Endothelial cell of umbilical vein (primary cell): ENCODE results near the gene ZG16. TPM values are rescaled to one million over a fixed set of nuclear protein-coding genes. Genes with fewer than 3 reads are reported as not detected.

ENCODE experiments used
- BruUV-seq: library from RNA; stranded (reverse); fragments of 400-500 nt; replicated peaks from 2 replicates; lab custom pipeline; 2021; lab: Mats Ljungman, UMichigan
- CTCF ChIA-PET: fragments of 300-600, 350-600 bp; sonication (Branson Sonifier 250); formaldehyde crosslinking; loops from one replicate; lab custom pipeline; 2021; ENCODE audit warnings: antibody characterized with exemption, inconsistent platforms; lab: Charles Lee
- POLR2A ChIA-PET: fragments of 300-600, 350-600 bp; sonication (Branson Sonifier 250); formaldehyde crosslinking; loops from one replicate; lab custom pipeline; 2021; ENCODE audit warnings: antibody characterized with exemption, inconsistent platforms; lab: Charles Lee
- DNase-seq: peaks from one replicate; pipeline ENCODE4 v3.0.0-alpha.2; 2011; ENCODE audit warnings: low read depth, low spot score
- FAIRE-seq: peaks from 2 replicates; lab custom pipeline; 2011; peaks lifted over from hg19 to GRCh38; lab: Jason Lieb, UNC
- H2AFZ ChIP-seq: 2 replicates; pipeline ENCODE4 v1.6.0; 2012; ENCODE audit warnings: low read depth, low read length, control low read depth, inconsistent platforms
- H3K27ac ChIP-seq: 2 replicates; pipeline ENCODE4 v1.5.1; 2011; ENCODE audit warnings: low read depth, mild to moderate bottlenecking, control low read depth, low read length, moderate library complexity; ENCODE audit not compliant: insufficient read depth
- H3K27me3 ChIP-seq, 2 experiments: 2 replicates each; pipeline versions ENCODE4 v1.6.0 to v1.6.1; 2011; ENCODE audit warnings: low read length in 2 of 2, mixed read lengths in 1 of 2; ENCODE audit not compliant: control insufficient read depth in 2 of 2, insufficient read depth in 2 of 2
- H3K36me3 ChIP-seq, 2 experiments: 2 replicates in 1 of 2; 3 replicates in 1 of 2; pipeline ENCODE4 v1.5.1; 2011; ENCODE audit warnings: low read length in 2 of 2, mild to moderate bottlenecking in 1 of 2, moderate library complexity in 1 of 2; ENCODE audit not compliant: control insufficient read depth in 2 of 2, insufficient read depth in 2 of 2; ENCODE audit errors: extremely low read depth in 1 of 2
- H3K4me1 ChIP-seq: 3 replicates; pipeline ENCODE4 v1.5.1; 2011; ENCODE audit warnings: mild to moderate bottlenecking, low read length; ENCODE audit not compliant: control insufficient read depth, insufficient read depth; ENCODE audit errors: extremely low read depth
- H3K4me2 ChIP-seq: 2 replicates; pipeline ENCODE4 v1.6.1; 2011; ENCODE audit warnings: low read length, control low read depth, mixed read lengths; ENCODE audit not compliant: insufficient read depth
- H3K4me3 ChIP-seq, 3 experiments: fragments of 200-600 bp in 1 of 3; sonication (generic), shearing (Covaris generic) in 1 of 3; replicated peaks in 1 of 3; 2 replicates each; pipeline ENCODE4 v1.5.1; 2011 to 2016; ENCODE audit warnings: control low read depth in 3 of 3, low read length in 3 of 3, mild to moderate bottlenecking in 2 of 3, inconsistent platforms in 1 of 3, low read depth in 1 of 3, moderate library complexity in 1 of 3; ENCODE audit not compliant: insufficient read depth in 1 of 3
- H3K79me2 ChIP-seq: 2 replicates; pipeline ENCODE4 v1.6.0; 2012; ENCODE audit warnings: low read length, inconsistent platforms; ENCODE audit not compliant: control insufficient read depth, insufficient read depth
- H3K9ac ChIP-seq: replicated peaks from 2 replicates; pipeline ENCODE3; 2011; ENCODE audit warnings: low read length, control low read depth; ENCODE audit not compliant: insufficient read depth; ENCODE audit errors: extremely low read depth
- H3K9me1 ChIP-seq: replicated peaks from 3 replicates; pipeline ENCODE4 v1.6.0; 2011; ENCODE audit warnings: mild to moderate bottlenecking, low read length; ENCODE audit not compliant: control insufficient read depth, insufficient read depth; ENCODE audit errors: extremely low read depth
- H3K9me3 ChIP-seq: replicated peaks from 2 replicates; pipeline ENCODE4 v1.5.1; 2012; ENCODE audit warnings: low read length, inconsistent platforms; ENCODE audit not compliant: control insufficient read depth, insufficient read depth
- H4K20me1 ChIP-seq: replicated peaks from 2 replicates; pipeline ENCODE3; 2011; ENCODE audit warnings: mild to moderate bottlenecking, low read length; ENCODE audit not compliant: control insufficient read depth, insufficient read depth; ENCODE audit errors: extremely low read depth
- EZH2 ChIP-seq: IDR thresholded peaks from 2 replicates; pipeline ENCODE4 v1.6.1; 2012; ENCODE audit warnings: borderline replicate concordance, low read depth, mild to moderate bottlenecking, moderate library complexity, low read length, inconsistent platforms; ENCODE audit not compliant: severe bottlenecking
- FOS ChIP-seq: IDR thresholded peaks from 2 replicates; pipeline ENCODE4 v1.6.1; 2011; ENCODE audit warnings: mild to moderate bottlenecking, low read length, moderate library complexity, borderline replicate concordance; ENCODE audit not compliant: insufficient read depth
- GATA2 ChIP-seq: IDR thresholded peaks from 2 replicates; pipeline ENCODE4 v1.7.0; 2011; ENCODE audit warnings: low read depth, mild to moderate bottlenecking, moderate library complexity, mixed read lengths, low read length; ENCODE audit not compliant: insufficient read length, insufficient read depth
- JUN ChIP-seq: IDR thresholded peaks from 2 replicates; pipeline ENCODE4 v1.6.1; 2011; ENCODE audit warnings: borderline replicate concordance, low read depth; ENCODE audit not compliant: insufficient read length, insufficient read depth
- MYC ChIP-seq: IDR thresholded peaks from one replicate; pipeline ENCODE4 v1.6.1; 2011; ENCODE audit warnings: mild to moderate bottlenecking, low read depth, low read length
- POLR2A ChIP-seq: IDR thresholded peaks from 2 replicates; pipeline ENCODE4 v1.6.1; 2012; ENCODE audit warnings: low read depth, mild to moderate bottlenecking, control low read depth, low read length
- POLR2AphosphoS5 ChIP-seq: IDR thresholded peaks from 2 replicates; pipeline ENCODE4 v1.6.1; 2012; ENCODE audit warnings: low read depth, mild to moderate bottlenecking, control low read depth, low read length, moderate library complexity; ENCODE audit not compliant: insufficient read depth
- dilution Hi-C: fragments of 300-500 bp; cut with MboI; formaldehyde crosslinking; loops from one replicate; pipeline ENCODE4 v1.15.0; 2019; ENCODE audit warnings: low sequenced_read_pairs; ENCODE audit not compliant: extremely low pct_ligation_motif_present
- intact Hi-C: fragments of 100-400 bp; cut with micrococcal nuclease; formaldehyde crosslinking; loops from one replicate; pipeline ENCODE4 v1.10.0; 2022
- polyA plus RNA-seq, 4 experiments: library from polyadenylated mRNA; depleted of rRNA in 3 of 4; stranded (reverse) in 3 of 4; unstranded in 1 of 4; fragments of >200 nt; gene quantifications; 2 replicates each; pipeline versions ENCODE4 v1.2.1 to v1.2.3, GENCODE V29; 2011 to 2012; ENCODE audit warnings: missing spikeins in 1 of 4
- total RNA-seq: library from RNA; stranded (reverse); gene quantifications from 2 replicates; pipeline ENCODE4 v1.2.3, GENCODE V29; 2021
- TF ChIP-seq, protein P1 (sequence below): IDR thresholded peaks from 2 replicates; pipeline ENCODE4 v1.6.1; 2011; ENCODE audit not compliant: insufficient read depth, insufficient read length
- TF ChIP-seq, protein P2 (sequence below), 2 donors: IDR thresholded peaks; 1 replicate in 1 of 2; 2 replicates in 1 of 2; pipeline ENCODE4 v1.5.1; 2011; ENCODE audit warnings: low read length in 2 of 2, mild to moderate bottlenecking in 2 of 2, moderate library complexity in 2 of 2, control low read depth in 1 of 2, inconsistent platforms in 1 of 2, low read depth in 1 of 2; ENCODE audit not compliant: insufficient read depth in 1 of 2; ENCODE audit errors: extremely low read depth in 1 of 2

ZG16 gene
- total and polyA plus RNA-seq, 2 donors (not counting 3 experiments of a cell fraction or from before 2014, with no cell fraction given) = not detected

GRCh38 chr16:29790183-29790948 is 12.3 kb downstream of the ZG16 start, which contains the start of gene KIF22:
KIF22 (plus strand) TSS chr16:29790751; CDS start chr16:29790760, 9 bp downstream.
- BruUV-seq = no TSS peak
- H3K9ac ChIP-seq = peak within 1 kb of the TSS; percentile 77
- H3K9me1 ChIP-seq = no peaks in the 10 kb centered on the region
- peak within 1 kb of the TSS; percentile 13 for H3K27ac ChIP-seq
- H3K4me1 ChIP-seq = peaks cover 23% of the 10 kb centered on the region
- CTCF ChIA-PET = interaction anchor here (0.7 to 6.3 kb wide), 16 partner anchors 11 to 98 kb away, joined by 3 to 34 read pairs (median 4); partner anchors contain the start of genes CDIPT and PAGR1
- dilution Hi-C loops (no loop called here), intact Hi-C loops (loop anchor here (1.0 to 5.0 kb wide), 5 partner anchors 15 to 187 kb away; partner anchors contain the start of genes CDIPT and PAGR1)
- peak within 1 kb of the TSS; percentile 80 to 93 (median 88) for H3K4me3 ChIP-seq
- no peaks in the 10 kb centered on the region for H3K36me3 ChIP-seq
- no peaks in the 10 kb centered on the region for H3K9me3 ChIP-seq
- H2AFZ ChIP-seq = peak within 1 kb of the TSS; percentile 98
- DNase-seq (peak; percentile 99), FAIRE-seq (peak; percentile 99)
- H3K79me2 ChIP-seq = peaks cover 48% of the 10 kb centered on the region
- H3K27me3 ChIP-seq = no peaks in the 10 kb centered on the region
- H4K20me1 ChIP-seq = no peaks in the 10 kb centered on the region
- POLR2A ChIA-PET = interaction anchor here (1.0 to 1.2 kb wide), 3 partner anchors 14 to 183 kb away, joined by 3 to 9 read pairs (median 3); partner anchors contain the start of gene TAOK2
- H3K4me2 ChIP-seq = peak within 1 kb of the TSS; percentile 87
- no peak for TF ChIP-seq EZH2
- TF ChIP-seq MYC = peak; percentile 7
- TF ChIP-seq, protein P1, sequence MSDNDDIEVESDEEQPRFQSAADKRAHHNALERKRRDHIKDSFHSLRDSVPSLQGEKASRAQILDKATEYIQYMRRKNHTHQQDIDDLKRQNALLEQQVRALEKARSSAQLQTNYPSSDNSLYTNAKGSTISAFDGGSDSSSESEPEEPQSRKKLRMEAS = no peak
- no peak for TF ChIP-seq FOS
- no peak for TF ChIP-seq GATA2
- peak; percentile 70 for TF ChIP-seq POLR2A
- TF ChIP-seq, protein P2, sequence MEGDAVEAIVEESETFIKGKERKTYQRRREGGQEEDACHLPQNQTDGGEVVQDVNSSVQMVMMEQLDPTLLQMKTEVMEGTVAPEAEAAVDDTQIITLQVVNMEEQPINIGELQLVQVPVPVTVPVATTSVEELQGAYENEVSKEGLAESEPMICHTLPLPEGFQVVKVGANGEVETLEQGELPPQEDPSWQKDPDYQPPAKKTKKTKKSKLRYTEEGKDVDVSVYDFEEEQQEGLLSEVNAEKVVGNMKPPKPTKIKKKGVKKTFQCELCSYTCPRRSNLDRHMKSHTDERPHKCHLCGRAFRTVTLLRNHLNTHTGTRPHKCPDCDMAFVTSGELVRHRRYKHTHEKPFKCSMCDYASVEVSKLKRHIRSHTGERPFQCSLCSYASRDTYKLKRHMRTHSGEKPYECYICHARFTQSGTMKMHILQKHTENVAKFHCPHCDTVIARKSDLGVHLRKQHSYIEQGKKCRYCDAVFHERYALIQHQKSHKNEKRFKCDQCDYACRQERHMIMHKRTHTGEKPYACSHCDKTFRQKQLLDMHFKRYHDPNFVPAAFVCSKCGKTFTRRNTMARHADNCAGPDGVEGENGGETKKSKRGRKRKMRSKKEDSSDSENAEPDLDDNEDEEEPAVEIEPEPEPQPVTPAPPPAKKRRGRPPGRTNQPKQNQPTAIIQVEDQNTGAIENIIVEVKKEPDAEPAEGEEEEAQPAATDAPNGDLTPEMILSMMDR (IDR thresholded peaks at IDR 0.05; ENCODE audit: extremely low read depth in 1 of 2, insufficient read depth in 1 of 2, low read depth in 1 of 2, low read length in 2 of 2) = peak; percentile 85 to 90
- TF ChIP-seq JUN = no peak
- peak; percentile 80 for TF ChIP-seq POLR2AphosphoS5
